Right forelimb (tissue), 1 donor: ENCODE results near the gene UBXN4.
A peak's percentile ranks its signal among the peaks of the same experiment; 100 is the strongest.
"Not testable (repeated sequence)": the region's sequence is repeated elsewhere in the genome, so short reads cannot be mapped to it uniquely, and the experiment has no call there.

Source experiments
- DNase-seq: peaks from one replicate; pipeline ENCODE4 v3.0.0-alpha.2; 2018

UBXN4 gene, protein sequence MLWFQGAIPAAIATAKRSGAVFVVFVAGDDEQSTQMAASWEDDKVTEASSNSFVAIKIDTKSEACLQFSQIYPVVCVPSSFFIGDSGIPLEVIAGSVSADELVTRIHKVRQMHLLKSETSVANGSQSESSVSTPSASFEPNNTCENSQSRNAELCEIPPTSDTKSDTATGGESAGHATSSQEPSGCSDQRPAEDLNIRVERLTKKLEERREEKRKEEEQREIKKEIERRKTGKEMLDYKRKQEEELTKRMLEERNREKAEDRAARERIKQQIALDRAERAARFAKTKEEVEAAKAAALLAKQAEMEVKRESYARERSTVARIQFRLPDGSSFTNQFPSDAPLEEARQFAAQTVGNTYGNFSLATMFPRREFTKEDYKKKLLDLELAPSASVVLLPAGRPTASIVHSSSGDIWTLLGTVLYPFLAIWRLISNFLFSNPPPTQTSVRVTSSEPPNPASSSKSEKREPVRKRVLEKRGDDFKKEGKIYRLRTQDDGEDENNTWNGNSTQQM

GRCh38 chr2:135741395-135742324, at the start of gene UBXN4:
UBXN4 (plus strand) TSS chr2:135741855; CDS start chr2:135741930, 75 bp downstream.
- DNase-seq = peak; percentile 97

DNA sequence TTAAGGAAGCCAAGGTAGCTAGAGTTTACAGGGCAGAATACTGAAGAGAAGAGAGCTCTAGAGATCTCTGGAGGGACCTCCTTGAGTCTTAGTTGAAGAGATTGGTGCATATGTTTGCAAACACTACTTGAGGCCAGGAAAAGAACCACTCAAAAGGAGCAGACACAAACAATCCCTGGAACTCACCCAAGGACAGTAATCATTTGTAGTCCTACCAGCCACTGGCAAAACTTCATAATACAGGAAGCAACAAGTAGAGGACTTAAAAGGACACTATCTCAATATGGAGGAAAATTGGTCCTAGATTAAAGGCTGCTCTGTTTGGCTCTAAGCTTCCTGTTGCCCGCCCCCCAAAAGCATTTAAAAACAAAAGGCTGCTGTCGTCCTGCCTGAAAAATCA, 46.9 kb upstream of the UBXN4 start:
- DNase-seq = no peak

GRCh38 chr2:135698838-135699237, 42.8 kb upstream of the UBXN4 start:
- no peak for DNase-seq

DNA sequence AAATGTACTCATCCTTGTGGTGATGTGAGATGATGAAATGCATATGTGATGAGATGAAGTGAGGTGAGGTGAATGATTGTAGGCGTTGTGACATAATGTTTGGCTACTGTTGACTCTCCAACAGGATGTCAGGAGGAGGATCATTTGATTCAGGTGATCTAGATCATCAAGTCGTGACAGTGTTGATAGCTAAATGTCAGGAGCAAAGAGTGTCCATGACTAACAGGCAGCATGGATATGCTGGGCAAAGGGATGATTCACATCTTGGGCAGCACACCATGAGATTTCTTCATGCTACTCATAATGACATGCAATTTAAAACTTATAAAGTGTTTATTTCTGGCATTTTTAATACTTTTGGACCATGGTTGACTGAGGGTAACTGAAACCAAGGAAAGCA, 40.2 kb upstream of the UBXN4 start:
- no peak for DNase-seq

GRCh38 chr2:135703300-135703699, 38.4 kb upstream of the UBXN4 start:
- no peak for DNase-seq

GRCh38 chr2:135704075-135704474, 37.6 kb upstream of the UBXN4 start:
- not testable (repeated sequence) for DNase-seq

- no peak for DNase-seq
Measured at GRCh38 chr2:135708159-135708558, 33.5 kb upstream of the UBXN4 start.

DNA sequence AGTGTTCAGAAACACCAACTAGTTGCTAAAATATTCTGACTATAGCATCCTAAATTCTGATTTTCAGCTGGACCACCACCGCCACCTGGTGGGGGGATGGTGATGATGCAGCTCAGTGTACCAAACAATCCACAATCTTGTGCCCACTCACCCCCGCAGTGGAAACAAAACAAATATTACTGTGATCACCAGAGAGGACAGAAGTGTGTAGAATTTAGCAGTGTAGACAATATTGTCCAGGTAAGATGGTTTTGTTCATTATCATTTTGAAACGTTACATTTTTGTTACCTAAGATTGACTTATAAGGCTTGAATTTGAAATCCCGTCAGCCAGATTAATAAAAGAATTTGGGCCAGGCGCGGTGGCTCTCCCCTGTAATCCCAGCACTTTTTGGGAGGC, 31.7 kb upstream of the UBXN4 start:
- peak; percentile 83 for DNase-seq

DNA sequence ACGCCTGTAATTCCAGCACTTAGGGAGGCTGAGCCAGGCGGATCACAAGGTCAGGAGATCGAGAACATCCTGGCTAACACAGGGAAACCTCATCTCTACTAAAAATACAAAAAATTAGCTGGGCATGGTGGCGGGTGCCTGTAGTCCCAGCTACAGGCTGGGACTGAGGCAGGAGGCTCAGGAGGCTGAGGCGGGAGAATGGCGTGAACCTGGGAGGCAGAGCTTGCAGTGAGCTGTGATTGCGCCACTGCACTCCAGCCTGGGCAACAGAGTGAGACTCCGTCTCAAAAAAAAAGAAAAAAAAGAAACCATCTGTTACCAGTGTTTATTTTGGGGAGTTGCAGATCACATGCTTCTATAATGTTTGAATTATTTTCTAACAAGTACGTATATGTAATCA, 26.6 kb upstream of the UBXN4 start:
- DNase-seq = not testable (repeated sequence)

- no peak for DNase-seq
Measured at GRCh38 chr2:135728064-135728743, 13.5 kb upstream of the UBXN4 start.

- no peak for DNase-seq
Measured at GRCh38 chr2:135732561-135732960, 9.1 kb upstream of the UBXN4 start.

- DNase-seq = no peak
Measured at GRCh38 chr2:135733045-135733444, 8.6 kb upstream of the UBXN4 start.

- DNase-seq = no peak
Measured at GRCh38 chr2:135736546-135736945, 5.1 kb upstream of the UBXN4 start.

DNA sequence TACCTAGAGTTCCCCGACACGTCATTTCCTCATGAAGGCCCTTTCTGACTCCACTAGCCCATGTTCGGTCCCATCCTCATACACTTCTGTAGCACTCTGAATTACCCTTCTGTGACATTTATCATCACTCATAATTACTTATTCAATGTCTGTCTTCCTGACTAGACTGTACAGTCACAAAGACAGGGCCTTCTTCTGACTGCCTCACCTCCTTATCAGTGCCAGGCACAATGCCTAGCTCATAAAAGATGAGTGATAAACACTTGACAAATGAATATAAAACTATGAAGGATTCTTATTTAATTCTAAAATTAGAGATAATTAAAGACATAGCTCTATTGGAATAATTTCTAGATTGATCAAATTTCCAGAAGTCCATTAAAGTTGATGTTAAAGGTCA, 1.4 kb upstream of the UBXN4 start:
- no peak for DNase-seq

DNA sequence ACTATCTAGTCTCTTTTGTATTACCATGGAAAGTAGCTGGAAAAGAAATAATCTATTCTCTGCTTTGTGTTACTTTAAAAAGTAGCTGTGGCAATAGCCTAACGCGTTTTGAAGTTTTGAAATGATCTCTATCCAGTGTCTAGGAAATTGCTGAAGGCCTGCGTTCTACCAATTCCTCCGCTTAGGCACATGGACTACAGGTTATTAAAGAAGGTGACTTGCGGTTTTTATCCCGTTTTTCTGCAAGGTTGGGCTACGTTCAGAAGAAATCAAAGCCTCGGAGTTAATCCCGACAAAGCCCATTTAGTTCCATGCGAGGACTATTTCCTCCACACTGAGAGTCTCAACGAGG, 636 bp upstream of the UBXN4 start:
- DNase-seq = no peak

GRCh38 chr2:135742325-135742757, 686 bp downstream of the UBXN4 start:
- peak; percentile 81 for DNase-seq

DNA sequence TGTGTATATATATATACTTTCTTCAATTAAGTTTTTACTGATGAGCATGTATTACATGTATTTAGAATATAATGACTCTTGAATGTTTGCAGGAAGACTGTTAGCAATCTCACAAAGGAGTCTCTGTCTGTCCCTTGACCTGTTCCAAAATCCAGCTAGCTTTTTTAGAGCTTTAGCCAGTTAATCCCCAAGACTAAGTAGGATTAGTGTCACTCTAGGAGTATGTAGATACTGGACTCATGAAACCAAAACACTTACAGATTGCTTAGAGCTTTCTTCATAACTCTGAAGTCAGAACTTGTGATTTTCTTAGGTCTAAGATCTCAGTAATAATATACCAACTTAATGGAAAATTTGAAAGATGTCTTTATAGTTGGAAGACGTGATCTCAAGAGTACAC, 2.2 kb downstream of the UBXN4 start:
- no peak for DNase-seq

DNA sequence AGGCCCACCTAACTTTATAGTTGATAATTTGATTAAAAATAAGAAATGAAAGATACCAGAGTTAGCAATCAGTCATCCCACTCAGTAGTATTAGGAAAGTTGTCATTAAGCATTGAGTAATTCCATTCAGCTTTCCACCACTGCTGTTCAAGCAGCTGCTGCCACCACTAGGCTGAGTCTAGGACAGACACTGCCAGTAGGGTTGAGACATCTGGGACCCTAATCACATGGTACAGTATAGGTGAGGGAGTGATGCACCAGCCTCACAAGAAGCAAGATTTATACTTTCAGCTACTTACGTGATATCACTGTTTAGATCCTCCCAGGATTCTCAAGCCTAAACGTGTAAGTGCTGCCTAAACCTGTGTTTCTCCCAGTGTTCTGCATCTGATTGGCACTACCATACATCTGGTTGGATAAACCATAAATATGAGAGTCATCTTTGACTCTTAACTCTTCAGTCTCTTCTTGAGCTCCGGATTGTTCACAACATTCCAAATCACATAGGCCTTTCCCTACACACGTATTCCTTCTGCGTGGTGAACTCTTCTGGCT, 3.2 kb downstream of the UBXN4 start:
- DNase-seq = no peak

- DNase-seq = no peak
Measured at GRCh38 chr2:135745545-135745944, 3.9 kb downstream of the UBXN4 start.

GRCh38 chr2:135755573-135755972, 13.9 kb downstream of the UBXN4 start:
- DNase-seq = no peak

DNA sequence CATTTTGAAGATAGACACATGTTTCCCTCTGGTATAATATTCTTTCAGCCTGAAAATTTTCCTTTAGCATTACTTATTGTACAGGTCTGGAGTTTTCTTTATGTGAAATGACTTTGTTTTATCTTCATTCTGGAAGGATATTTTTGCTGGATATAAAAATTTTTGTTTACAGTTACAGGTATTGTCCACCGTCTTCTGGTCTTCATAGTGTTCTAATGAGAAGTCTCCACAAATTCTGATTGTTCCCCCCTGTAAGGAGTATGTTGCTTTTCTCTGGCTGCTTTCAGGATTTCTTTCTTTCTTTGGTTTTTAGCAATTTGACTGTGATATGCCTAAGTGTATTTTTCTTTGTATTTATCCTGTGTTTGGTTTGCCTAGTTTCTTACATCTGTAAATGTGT, 15.0 kb downstream of the UBXN4 start:
- DNase-seq = no peak

DNA sequence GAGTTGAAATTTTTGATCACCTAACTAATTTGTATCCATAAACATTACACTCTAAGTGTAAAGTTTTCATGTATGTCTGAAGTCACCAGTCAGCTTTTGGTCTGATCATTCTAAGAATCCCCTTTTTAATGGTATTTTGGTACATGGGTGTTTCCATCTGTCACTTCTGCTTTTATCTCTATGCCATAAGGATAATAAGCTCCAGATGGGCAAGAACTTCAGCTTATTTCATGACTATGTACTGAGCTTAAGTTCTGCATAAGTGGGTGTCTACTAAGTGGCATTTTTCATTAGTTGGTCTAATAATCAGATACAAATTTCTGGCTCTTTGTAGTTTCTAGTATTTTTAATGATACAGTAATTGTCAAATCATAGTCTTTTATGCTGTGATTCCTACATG, 20.4 kb downstream of the UBXN4 start:
- no peak for DNase-seq

- DNase-seq = no peak
Measured at GRCh38 chr2:135762530-135762929, 20.9 kb downstream of the UBXN4 start.
